Breast epithelium (tissue), 3 donors: ENCODE results near the gene PRDM15.

Experiments used
- CTCF ChIP-seq, 3 donors: fragments of 450-650 bp; IDR thresholded peaks; one replicate each; pipeline ENCODE4 v1.5.1; 2016 to 2017; ENCODE audit warnings: antibody characterized with exemption in 3 of 3, mild to moderate bottlenecking in 3 of 3, moderate library complexity in 3 of 3
- POLR2A ChIP-seq: fragments of 450-650 bp; IDR thresholded peaks from one replicate; pipeline ENCODE4 v1.6.1; 2016; ENCODE audit warnings: antibody characterized with exemption, mild to moderate bottlenecking, moderate library complexity
- POLR2AphosphoS5 ChIP-seq, 3 donors: sonication (generic); formaldehyde crosslinking; IDR thresholded peaks; one replicate each; pipeline ENCODE4 v1.6.1; 2017; ENCODE audit warnings: antibody characterized with exemption in 3 of 3

- TF ChIP-seq CTCF (IDR thresholded peaks at IDR 0.05) (no peak), POLR2A (no peak), POLR2AphosphoS5 (IDR thresholded peaks at IDR 0.05) (no peak)
Observed at GRCh38 chr21:41903559-41904351, 24.6 kb upstream of the PRDM15 start.
